ENCODE results near the gene PDE1C.

PDE1C gene

DNA sequence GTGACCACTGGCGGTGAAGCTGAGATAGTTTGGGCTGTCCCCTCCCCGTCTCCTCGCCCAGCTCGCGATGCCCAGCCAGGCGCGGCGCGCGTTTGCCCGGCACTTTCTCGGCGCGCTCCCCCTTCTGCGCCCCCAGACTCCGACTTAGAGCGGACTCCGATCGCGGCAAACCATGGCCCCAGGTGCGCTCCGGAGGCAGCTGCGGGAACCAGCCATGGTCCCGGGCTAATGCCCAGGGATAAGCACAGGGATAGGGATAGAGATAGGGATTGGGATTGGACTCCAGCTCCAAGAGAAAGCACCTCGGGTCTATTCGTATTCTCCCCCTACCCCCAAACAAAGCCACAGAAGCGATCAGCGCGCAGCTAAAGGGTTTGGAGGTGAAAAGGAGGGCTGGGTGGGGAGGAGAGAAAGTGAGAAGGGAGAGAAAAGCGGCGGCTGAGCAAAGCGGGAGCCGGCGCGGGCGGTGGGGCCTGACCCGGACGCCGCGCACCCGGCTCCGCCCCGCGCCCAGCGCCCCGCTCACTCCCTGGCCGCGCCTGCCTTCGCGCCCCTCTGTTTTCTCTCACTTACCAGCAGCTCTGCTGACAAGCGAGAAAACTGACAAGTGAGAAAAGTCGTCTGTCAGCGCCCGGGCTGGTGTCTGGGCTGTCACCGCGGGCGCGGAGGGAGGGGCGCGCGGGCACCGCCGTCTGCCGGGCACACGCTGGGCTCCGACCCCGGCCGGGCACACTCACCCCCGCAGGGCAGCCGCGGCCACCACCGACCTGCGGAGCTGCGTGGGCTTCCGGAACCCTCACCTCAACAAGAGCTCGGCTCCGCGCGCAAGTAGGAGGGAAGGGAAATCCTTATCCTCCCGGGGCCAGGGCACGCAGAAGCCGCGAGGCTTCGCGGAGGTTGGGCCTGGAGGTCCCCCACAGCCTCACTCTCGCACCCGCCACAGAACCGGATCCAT lies at the start of gene PDE1C:
PDE1C (minus strand) TSS at position 2 of the 955 bp plus-strand sequence.
- H3K9ac ChIP-seq (ENCODE audit: low read depth, low read length) = no peak within 1 kb of the TSS
- peak within 1 kb of the TSS; percentile 79 for H3K4me3 ChIP-seq (ENCODE audit: low read depth, low read length)
- peaks cover 87% of the 10 kb centered on the region for H3K27me3 ChIP-seq (ENCODE audit: control insufficient read depth, insufficient read depth, low read length)
- H3K4me1 ChIP-seq (ENCODE audit: control insufficient read depth, insufficient read depth, low read length) = no peaks in the 10 kb centered on the region
- H3K9me3 ChIP-seq (ENCODE audit: control insufficient read depth, insufficient read depth, low read length) = no peaks in the 10 kb centered on the region
- no peaks in the 10 kb centered on the region for H3K36me3 ChIP-seq (ENCODE audit: control insufficient read depth, insufficient read depth, low read length)

DNA sequence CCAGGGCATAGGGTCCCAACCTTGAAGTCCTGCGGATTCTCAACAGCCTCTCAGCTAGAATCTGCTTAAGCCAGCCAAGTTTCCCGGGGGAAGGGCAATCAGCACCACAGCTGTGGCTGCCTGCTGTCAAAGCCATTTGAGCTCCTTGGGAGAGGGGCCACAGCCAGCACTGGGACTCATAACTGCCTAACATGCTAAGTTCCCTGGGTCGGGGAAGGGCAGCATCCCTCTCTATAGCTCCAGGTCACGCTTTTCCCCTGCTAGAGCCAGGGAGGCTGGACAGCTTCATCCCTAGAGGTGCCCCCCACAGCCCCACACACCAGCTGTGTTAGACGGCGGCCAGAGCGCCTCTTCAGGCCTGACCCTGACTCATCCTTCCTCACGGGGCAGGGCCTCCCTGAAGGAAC lies 49.6 kb upstream of the PDE1C start:
- Histone ChIP-seq H3K9ac (ENCODE audit: low read depth, low read length) (no peak overlapping the region), H3K4me1 (ENCODE audit: control insufficient read depth, insufficient read depth, low read length) (peaks cover 5% of the 10 kb centered on the region), H3K36me3 (ENCODE audit: control insufficient read depth, insufficient read depth, low read length) (no peaks in the 10 kb centered on the region), H3K9me3 (ENCODE audit: control insufficient read depth, insufficient read depth, low read length) (no peaks in the 10 kb centered on the region), H3K4me3 (ENCODE audit: low read depth, low read length) (no peak overlapping the region), H3K27me3 (ENCODE audit: control insufficient read depth, insufficient read depth, low read length) (no peaks in the 10 kb centered on the region)

DNA sequence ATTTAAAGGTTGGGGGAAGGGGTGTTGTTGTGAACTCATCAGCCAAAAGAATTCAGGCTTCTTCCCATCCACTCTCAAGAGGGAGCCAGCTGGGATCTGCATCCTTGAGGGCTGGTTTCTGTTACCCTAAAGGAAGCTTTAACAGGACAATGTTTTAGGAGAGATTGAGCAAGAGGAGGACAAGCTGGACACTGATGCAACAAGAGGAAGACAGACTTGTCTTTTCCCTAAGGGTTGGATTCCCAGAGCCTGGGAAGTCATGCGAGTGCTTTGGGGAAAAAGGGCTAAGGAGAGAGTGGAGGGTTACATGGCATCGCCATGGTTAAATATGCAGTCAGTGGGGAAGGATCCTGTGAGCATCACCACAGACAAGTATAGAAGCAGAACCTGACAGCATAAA lies 47.6 kb upstream of the PDE1C start:
- Histone ChIP-seq H3K4me1 (ENCODE audit: control insufficient read depth, insufficient read depth, low read length) (peaks cover 5% of the 10 kb centered on the region), H3K9me3 (ENCODE audit: control insufficient read depth, insufficient read depth, low read length) (no peaks in the 10 kb centered on the region), H3K4me3 (ENCODE audit: low read depth, low read length) (no peak overlapping the region), H3K27me3 (ENCODE audit: control insufficient read depth, insufficient read depth, low read length) (no peaks in the 10 kb centered on the region), H3K9ac (ENCODE audit: low read depth, low read length) (no peak overlapping the region), H3K36me3 (ENCODE audit: control insufficient read depth, insufficient read depth, low read length) (no peaks in the 10 kb centered on the region)

DNA sequence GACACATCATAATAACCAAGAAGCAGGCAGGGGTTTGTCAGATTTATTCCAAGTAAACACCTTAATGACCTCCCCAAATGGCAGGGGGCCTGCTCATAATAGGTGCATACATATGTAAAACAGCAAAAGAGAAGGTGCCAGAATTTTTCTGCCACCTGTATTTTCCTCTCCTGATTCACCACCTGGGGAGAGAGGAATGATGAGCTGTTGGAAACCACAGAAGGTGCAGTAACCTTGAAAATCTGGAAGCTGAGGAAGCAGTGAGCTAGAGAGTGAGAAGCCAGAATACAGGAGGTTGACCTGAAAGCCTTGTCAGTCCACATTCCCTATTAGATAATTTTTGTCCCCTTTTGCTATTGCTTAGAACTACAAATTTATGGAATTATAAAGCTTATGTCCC lies 46.2 kb upstream of the PDE1C start:
- Histone ChIP-seq H3K4me3 (ENCODE audit: low read depth, low read length) (no peak overlapping the region), H3K9ac (ENCODE audit: low read depth, low read length) (no peak overlapping the region), H3K9me3 (ENCODE audit: control insufficient read depth, insufficient read depth, low read length) (peaks cover 5% of the 10 kb centered on the region), H3K27me3 (ENCODE audit: control insufficient read depth, insufficient read depth, low read length) (no peaks in the 10 kb centered on the region), H3K4me1 (ENCODE audit: control insufficient read depth, insufficient read depth, low read length) (peaks cover 5% of the 10 kb centered on the region), H3K36me3 (ENCODE audit: control insufficient read depth, insufficient read depth, low read length) (no peaks in the 10 kb centered on the region)

DNA sequence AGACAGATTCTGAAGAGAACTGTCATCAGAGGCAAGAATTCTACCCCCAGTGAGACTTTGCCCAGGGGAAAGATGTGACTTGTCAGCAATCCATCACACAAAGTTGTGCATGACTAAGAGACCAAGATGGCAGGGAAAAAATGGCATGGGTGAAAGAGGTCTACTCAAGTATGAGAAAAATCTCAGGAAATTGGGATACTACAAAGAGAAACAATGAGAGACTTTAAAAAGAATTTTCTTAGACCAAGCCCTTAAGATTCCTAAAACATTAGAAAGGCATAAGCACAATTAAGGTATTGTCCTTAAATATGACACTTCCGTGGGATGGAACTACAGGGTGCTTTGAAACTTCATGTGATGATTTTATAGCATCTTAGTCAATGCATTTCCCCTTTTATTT lies 45.6 kb upstream of the PDE1C start:
- Histone ChIP-seq H3K36me3 (ENCODE audit: control insufficient read depth, insufficient read depth, low read length) (no peaks in the 10 kb centered on the region), H3K4me3 (ENCODE audit: low read depth, low read length) (no peak overlapping the region), H3K9ac (ENCODE audit: low read depth, low read length) (no peak overlapping the region), H3K9me3 (ENCODE audit: control insufficient read depth, insufficient read depth, low read length) (peaks cover 5% of the 10 kb centered on the region), H3K27me3 (ENCODE audit: control insufficient read depth, insufficient read depth, low read length) (no peaks in the 10 kb centered on the region), H3K4me1 (ENCODE audit: control insufficient read depth, insufficient read depth, low read length) (peaks cover 5% of the 10 kb centered on the region)

DNA sequence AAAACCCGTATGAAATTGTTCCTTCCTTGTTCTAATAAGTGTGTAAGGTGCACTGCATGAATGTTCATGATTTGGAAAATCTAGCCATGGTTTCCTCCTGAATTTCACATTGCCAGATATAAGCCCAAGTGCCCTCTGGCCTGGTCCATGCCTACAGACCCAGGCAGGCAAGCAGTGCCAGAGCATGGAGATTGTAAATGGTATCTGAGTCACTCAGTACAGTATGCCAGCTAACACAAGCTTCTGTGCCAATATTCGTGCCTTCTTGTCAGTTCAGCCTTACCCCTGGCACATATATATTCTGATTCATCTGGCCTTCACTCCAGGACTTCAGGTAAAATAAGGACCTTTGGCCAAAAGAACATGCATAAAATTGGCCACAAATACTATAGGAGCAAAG lies 38.4 kb upstream of the PDE1C start:
- Histone ChIP-seq H3K27me3 (ENCODE audit: control insufficient read depth, insufficient read depth, low read length) (no peaks in the 10 kb centered on the region), H3K4me3 (ENCODE audit: low read depth, low read length) (no peak overlapping the region), H3K9me3 (ENCODE audit: control insufficient read depth, insufficient read depth, low read length) (peaks cover 5% of the 10 kb centered on the region), H3K9ac (ENCODE audit: low read depth, low read length) (no peak overlapping the region), H3K36me3 (ENCODE audit: control insufficient read depth, insufficient read depth, low read length) (no peaks in the 10 kb centered on the region), H3K4me1 (ENCODE audit: control insufficient read depth, insufficient read depth, low read length) (no peaks in the 10 kb centered on the region)

DNA sequence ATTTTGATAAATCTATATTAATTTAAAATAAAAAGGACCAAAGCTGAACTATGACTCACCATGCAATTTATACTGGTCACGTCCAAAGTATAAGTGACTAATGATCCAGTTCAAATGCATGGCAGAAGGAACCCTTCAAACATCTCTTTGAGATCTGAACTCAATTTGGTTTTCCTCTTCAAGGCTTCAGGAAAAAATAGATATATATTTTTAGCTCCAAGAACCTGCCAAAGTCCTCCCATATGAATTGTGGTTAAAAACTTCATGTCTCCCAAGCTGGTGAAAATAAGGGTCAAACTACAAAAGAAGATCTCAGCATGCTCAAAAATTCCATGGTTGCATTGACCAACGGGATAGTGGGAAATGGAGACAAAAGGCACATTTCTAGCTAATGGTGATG lies 34.6 kb upstream of the PDE1C start:
- H3K9me3 ChIP-seq (ENCODE audit: control insufficient read depth, insufficient read depth, low read length) = no peaks in the 10 kb centered on the region
- H3K4me3 ChIP-seq (ENCODE audit: low read depth, low read length) = no peak overlapping the region

DNA sequence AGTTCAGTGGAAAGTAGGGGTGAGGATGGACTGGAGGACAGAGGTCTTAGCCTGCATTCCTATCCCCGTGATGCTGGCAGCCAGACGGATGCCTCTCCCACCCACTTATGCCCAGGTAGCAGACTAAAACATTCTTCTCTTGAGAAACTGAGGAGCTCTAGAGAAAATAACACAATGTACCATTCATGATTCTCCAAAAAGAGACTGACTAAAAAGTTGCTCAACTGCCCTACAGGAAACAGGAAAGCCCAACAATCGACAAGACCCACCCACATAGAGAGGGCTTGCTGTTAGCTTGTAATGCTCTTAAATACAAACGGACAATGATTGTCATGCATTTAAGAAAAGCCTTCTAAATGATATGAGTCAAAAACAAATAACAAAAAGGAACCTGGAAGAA lies 33.2 kb upstream of the PDE1C start:
- Histone ChIP-seq H3K27me3 (ENCODE audit: control insufficient read depth, insufficient read depth, low read length) (no peaks in the 10 kb centered on the region), H3K4me3 (ENCODE audit: low read depth, low read length) (no peak overlapping the region), H3K9ac (ENCODE audit: low read depth, low read length) (no peak overlapping the region), H3K9me3 (ENCODE audit: control insufficient read depth, insufficient read depth, low read length) (no peaks in the 10 kb centered on the region), H3K4me1 (ENCODE audit: control insufficient read depth, insufficient read depth, low read length) (no peaks in the 10 kb centered on the region), H3K36me3 (ENCODE audit: control insufficient read depth, insufficient read depth, low read length) (no peaks in the 10 kb centered on the region)

More for the DNA sequence above, 34.6 kb upstream of the PDE1C start:
- no peaks in the 10 kb centered on the region for H3K4me1 ChIP-seq (ENCODE audit: control insufficient read depth, insufficient read depth, low read length)
- H3K27me3 ChIP-seq (ENCODE audit: control insufficient read depth, insufficient read depth, low read length) = no peaks in the 10 kb centered on the region
- no peaks in the 10 kb centered on the region for H3K36me3 ChIP-seq (ENCODE audit: control insufficient read depth, insufficient read depth, low read length)
- H3K9ac ChIP-seq (ENCODE audit: low read depth, low read length) = no peak overlapping the region

DNA sequence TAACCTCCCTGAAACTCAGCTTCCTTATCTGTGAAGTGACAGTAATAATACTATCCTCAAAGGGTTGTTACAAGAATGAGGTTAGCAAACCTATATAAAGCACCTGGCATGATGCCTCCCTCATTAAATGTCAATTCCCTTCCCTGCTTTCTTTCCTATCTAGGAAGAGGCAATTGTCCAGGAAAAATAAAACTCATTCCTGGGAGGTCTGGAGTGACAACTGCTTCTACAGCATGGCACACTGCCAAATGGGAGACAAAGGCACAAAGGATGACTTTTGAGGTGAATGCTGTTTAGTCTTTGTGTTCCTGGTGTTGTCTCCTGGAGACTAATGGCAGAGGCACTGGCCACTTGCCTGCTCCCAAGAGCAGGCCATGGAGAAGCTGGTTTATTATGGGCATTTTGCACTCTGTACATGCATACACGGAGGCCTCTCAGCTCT lies 32.2 kb upstream of the PDE1C start:
- Histone ChIP-seq H3K27me3 (ENCODE audit: control insufficient read depth, insufficient read depth, low read length) (no peaks in the 10 kb centered on the region), H3K9me3 (ENCODE audit: control insufficient read depth, insufficient read depth, low read length) (no peaks in the 10 kb centered on the region), H3K36me3 (ENCODE audit: control insufficient read depth, insufficient read depth, low read length) (no peaks in the 10 kb centered on the region), H3K4me1 (ENCODE audit: control insufficient read depth, insufficient read depth, low read length) (no peaks in the 10 kb centered on the region), H3K9ac (ENCODE audit: low read depth, low read length) (no peak overlapping the region), H3K4me3 (ENCODE audit: low read depth, low read length) (no peak overlapping the region)

DNA sequence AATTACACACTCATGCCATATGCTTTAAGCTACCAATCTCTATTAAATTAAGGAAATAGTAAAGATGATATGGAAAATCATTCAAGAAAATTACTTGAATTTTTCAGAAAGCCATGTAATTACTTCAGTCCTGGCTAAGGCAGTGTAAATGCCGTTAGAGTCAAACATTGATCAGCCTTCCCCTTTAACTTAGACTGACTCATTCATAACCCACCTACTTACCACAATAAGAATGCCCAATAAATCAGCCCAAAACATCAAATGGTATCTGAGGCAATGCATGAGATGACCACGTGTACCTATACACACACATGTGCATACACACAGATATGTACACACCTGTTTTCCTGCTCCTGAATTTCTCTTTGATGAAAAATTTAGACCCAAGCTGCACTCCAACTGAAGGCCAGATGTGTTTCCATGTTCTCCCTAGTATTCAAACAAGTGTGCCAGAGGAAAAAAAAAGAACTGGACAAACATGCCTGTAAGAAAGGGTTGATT lies 30.2 kb upstream of the PDE1C start:
- no peaks in the 10 kb centered on the region for H3K9me3 ChIP-seq (ENCODE audit: control insufficient read depth, insufficient read depth, low read length)
- H3K4me3 ChIP-seq (ENCODE audit: low read depth, low read length) = no peak overlapping the region
- no peaks in the 10 kb centered on the region for H3K36me3 ChIP-seq (ENCODE audit: control insufficient read depth, insufficient read depth, low read length)
- no peaks in the 10 kb centered on the region for H3K27me3 ChIP-seq (ENCODE audit: control insufficient read depth, insufficient read depth, low read length)
- no peak overlapping the region for H3K9ac ChIP-seq (ENCODE audit: low read depth, low read length)
- no peaks in the 10 kb centered on the region for H3K4me1 ChIP-seq (ENCODE audit: control insufficient read depth, insufficient read depth, low read length)

DNA sequence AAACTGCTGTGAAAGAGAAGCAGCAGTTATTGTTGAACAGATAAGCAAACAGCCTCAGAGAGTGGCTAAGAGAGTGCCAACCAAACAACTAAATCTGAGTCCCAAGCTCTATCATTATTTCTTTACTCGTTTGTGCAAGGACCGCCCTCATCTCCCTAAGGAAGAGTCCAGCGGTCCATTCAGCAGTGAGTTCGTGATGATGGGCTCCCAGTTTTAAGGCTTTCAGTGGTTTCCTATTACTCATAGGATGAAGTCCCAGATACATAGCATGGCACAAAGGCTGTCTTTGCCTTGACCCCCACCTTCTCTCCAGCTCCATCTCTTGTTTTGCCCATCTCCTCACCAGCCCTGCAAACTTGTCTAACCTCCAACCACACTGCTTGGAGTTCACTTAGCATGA lies 24.3 kb upstream of the PDE1C start:
- Histone ChIP-seq H3K9me3 (ENCODE audit: control insufficient read depth, insufficient read depth, low read length) (no peaks in the 10 kb centered on the region), H3K9ac (ENCODE audit: low read depth, low read length) (no peak overlapping the region), H3K4me1 (ENCODE audit: control insufficient read depth, insufficient read depth, low read length) (no peaks in the 10 kb centered on the region), H3K36me3 (ENCODE audit: control insufficient read depth, insufficient read depth, low read length) (no peaks in the 10 kb centered on the region), H3K27me3 (ENCODE audit: control insufficient read depth, insufficient read depth, low read length) (no peaks in the 10 kb centered on the region), H3K4me3 (ENCODE audit: low read depth, low read length) (no peak overlapping the region)

Data from iPS-15b (cell line).